A673 (cell line): ENCODE measurements around the gene CA6. TPM values are rescaled to one million over a fixed set of nuclear protein-coding genes. Genes with fewer than 3 reads are reported as not detected.

ENCODE experiments used
- BruUV-seq: library from RNA; stranded (reverse); fragments of 400-500 nt; replicated peaks from 2 replicates; lab custom pipeline; 2021; lab: Mats Ljungman, UMichigan
- CTCF ChIA-PET: fragments of 300-600 bp; sonication (Branson Sonifier 250); formaldehyde crosslinking; loops from one replicate; lab custom pipeline; 2022; ENCODE audit warnings: antibody characterized with exemption; lab: Charles Lee
- POLR2A ChIA-PET: fragments of 300-600 bp; sonication (Branson Sonifier 250); formaldehyde crosslinking; loops from one replicate; lab custom pipeline; 2022; ENCODE audit warnings: antibody characterized with exemption; ENCODE audit not compliant: low non-redundant PET; lab: Charles Lee
- DNase-seq: peaks from one replicate; pipeline ENCODE4 v3.0.0-alpha.2; 2015; ENCODE audit warnings: low spot score
- H3K27ac ChIP-seq: fragments of 200-600 bp; sonication (generic); 2 replicates; pipeline ENCODE4 v1.5.1; 2016; ENCODE audit warnings: mixed run types, low read depth, mild to moderate bottlenecking, mixed read lengths, antibody characterized with exemption, low read length; ENCODE audit not compliant: poor library complexity, severe bottlenecking
- H3K27me3 ChIP-seq: fragments of 200-600 bp; sonication (generic); replicated peaks from 2 replicates; pipeline ENCODE4 v1.6.1; 2017; ENCODE audit warnings: mixed run types, low read depth, mild to moderate bottlenecking, mixed read lengths, antibody characterized with exemption, low read length; ENCODE audit not compliant: insufficient read depth, poor library complexity
- H3K36me3 ChIP-seq: fragments of 200-600 bp; sonication (generic); 2 replicates; pipeline ENCODE4 v1.6.1; 2016; ENCODE audit warnings: mixed run types, mild to moderate bottlenecking, mixed read lengths, antibody characterized with exemption, low read length; ENCODE audit not compliant: insufficient read depth, poor library complexity, severe bottlenecking
- H3K4me1 ChIP-seq: fragments of 200-600 bp; sonication (generic); 2 replicates; pipeline ENCODE4 v1.6.1; 2017; ENCODE audit warnings: mixed run types, mild to moderate bottlenecking, mixed read lengths, antibody characterized with exemption, low read length; ENCODE audit not compliant: insufficient read depth, poor library complexity, severe bottlenecking
- H3K4me3 ChIP-seq: fragments of 200-600 bp; sonication (generic); 2 replicates; pipeline ENCODE4 v1.5.1; 2016; ENCODE audit warnings: low read depth, mixed run types, mild to moderate bottlenecking, mixed read lengths, low read length; ENCODE audit not compliant: poor library complexity, severe bottlenecking
- H3K9me3 ChIP-seq: fragments of 200-600 bp; sonication (generic); 2 replicates; pipeline ENCODE4 v1.6.1; 2016; ENCODE audit warnings: mixed run types, low read depth, mild to moderate bottlenecking, mixed read lengths, antibody characterized with exemption, low read length; ENCODE audit not compliant: poor library complexity, severe bottlenecking
- CTCF ChIP-seq: fragments of 300-800, 200-600 bp; sonication (generic); conservative IDR thresholded peaks from 2 replicates; pipeline ENCODE4 v1.5.1; 2017; ENCODE audit warnings: low read depth, mild to moderate bottlenecking, antibody characterized with exemption, low read length, moderate library complexity, mixed read lengths
- EZH2 ChIP-seq: fragments of 200-600 bp; sonication (generic); IDR thresholded peaks from 2 replicates; pipeline ENCODE4 v1.6.1; 2017; ENCODE audit warnings: borderline replicate concordance, low read depth, mild to moderate bottlenecking, mixed read lengths, antibody characterized with exemption, low read length; ENCODE audit not compliant: poor library complexity, severe bottlenecking
- intact Hi-C: fragments of 100-400 bp; cut with micrococcal nuclease; formaldehyde crosslinking; loops from one replicate; pipeline ENCODE4 v1.10.0; 2022; ENCODE audit not compliant: unreplicated experiment
- total RNA-seq: library from RNA; stranded (reverse); gene quantifications from 2 replicates; pipeline ENCODE4 v1.2.3, GENCODE V29; 2021

Gene CA6
- total RNA-seq, 1 experiment from 2014 or later, result not detected

GRCh38 chr1:9005395-9005708 lies 59.7 kb downstream of the CA6 start:
- H3K27ac ChIP-seq, result no peak overlapping the region
- H3K4me3 ChIP-seq, result no peak overlapping the region
- no peaks in the 10 kb centered on the region for H3K36me3 ChIP-seq
- BruUV-seq, result no TSS peak
- CTCF ChIA-PET, result interaction anchor here (0.6 to 1.6 kb wide), 17 partner anchors 9 to 490 kb away, joined by 3 to 38 read pairs (median 5); no protein-coding TSS in a partner anchor
- TF ChIP-seq EZH2, result no peak
- no peak; the same call in 1 of the 2 replicates for TF ChIP-seq CTCF
- no peak for DNase-seq
- no peaks in the 10 kb centered on the region for H3K9me3 ChIP-seq
- no peaks in the 10 kb centered on the region for H3K4me1 ChIP-seq
- intact Hi-C loops, result loop anchor here (5.0 kb wide), 2 partner anchors 88 to 97 kb away; no protein-coding TSS in a partner anchor
- POLR2A ChIA-PET, result no interaction called here
- H3K27me3 ChIP-seq, result no peaks in the 10 kb centered on the region

- Histone ChIP-seq H3K9me3 (no peaks in the 10 kb centered on the region), H3K4me1 (no peaks in the 10 kb centered on the region), H3K27ac (no peak overlapping the region), H3K27me3 (no peaks in the 10 kb centered on the region), H3K4me3 (no peak overlapping the region), H3K36me3 (no peaks in the 10 kb centered on the region)
- intact Hi-C loops, result loop anchor here (5.0 kb wide), 2 partner anchors 90 to 95 kb away; no protein-coding TSS in a partner anchor
- POLR2A ChIA-PET, result no interaction called here
- TF ChIP-seq CTCF (no peak), EZH2 (no peak)
- no peak for DNase-seq
- no TSS peak for BruUV-seq
- CTCF ChIA-PET, result no interaction called here
Observed at GRCh38 chr1:9006956-9007615, 61.4 kb downstream of the CA6 start.

- intact Hi-C loops, result loop anchor here (5.0 kb wide), 2 partner anchors 91 to 94 kb away; no protein-coding TSS in a partner anchor
- POLR2A ChIA-PET, result no interaction called here
Observed at GRCh38 chr1:9008236-9008635, 62.6 kb downstream of the CA6 start.

More at GRCh38 chr1:9008236-9008635, 62.6 kb downstream of the CA6 start:
- CTCF ChIA-PET, result interaction anchor here (0.7 kb wide), 1 partner anchor 8 kb away, joined by 4 read pairs; no protein-coding TSS in a partner anchor
- TF ChIP-seq EZH2 (no peak), CTCF (no peak)
- H3K9me3 ChIP-seq, result no peaks in the 10 kb centered on the region
- H3K4me3 ChIP-seq, result no peak overlapping the region
- no peaks in the 10 kb centered on the region for H3K36me3 ChIP-seq
- no peak overlapping the region for H3K27ac ChIP-seq
- no peak for DNase-seq
- H3K4me1 ChIP-seq, result no peaks in the 10 kb centered on the region
- H3K27me3 ChIP-seq, result no peaks in the 10 kb centered on the region
- BruUV-seq, result no TSS peak
